IgD-negative memory B cell (primary cell): ENCODE measurements around the gene UCP3. TPM values are rescaled to one million over a fixed set of nuclear protein-coding genes. Genes with fewer than 3 reads are reported as not detected.
"Not testable (repeated sequence)": the region's sequence is repeated elsewhere in the genome, so short reads cannot be mapped to it uniquely, and the experiment has no call there.

Source experiments
- H3K27ac Mint-ChIP-seq, 3 donors: one replicate each; pipeline ENCODE4 v1.8.0; 2020 to 2022; ENCODE audit warnings: mild to moderate bottlenecking in 3 of 3, mixed read lengths in 3 of 3, moderate library complexity in 1 of 3
- H3K27me3 Mint-ChIP-seq: one replicate; pipeline ENCODE4 v1.8.0; 2021; ENCODE audit warnings: mixed read lengths
- H3K36me3 Mint-ChIP-seq: one replicate; pipeline ENCODE4 v1.8.0; 2020; ENCODE audit warnings: mild to moderate bottlenecking, mixed read lengths
- H3K4me1 Mint-ChIP-seq, 3 donors: one replicate each; pipeline ENCODE4 v1.8.0; 2020 to 2022; ENCODE audit warnings: mixed read lengths in 3 of 3, mild to moderate bottlenecking in 1 of 3
- H3K4me3 Mint-ChIP-seq, 4 donors: one replicate each; pipeline ENCODE4 v1.8.0; 2020 to 2022; ENCODE audit warnings: mild to moderate bottlenecking in 4 of 4, mixed read lengths in 4 of 4, moderate library complexity in 3 of 4
- H3K9me3 Mint-ChIP-seq, 3 donors: one replicate each; pipeline ENCODE4 v1.8.0; 2020 to 2021; ENCODE audit warnings: mixed read lengths in 3 of 3, mild to moderate bottlenecking in 1 of 3
- polyA plus RNA-seq: library from polyadenylated mRNA; unstranded; fragments of 300-500 nt; fragmentation: Illumina TruSeq; gene quantifications from one replicate; pipeline ENCODE4 v1.2.3, GENCODE V29; 2021

UCP3 gene
- polyA plus RNA-seq, 1 donor from 2014 or later: 0.19 TPM

DNA sequence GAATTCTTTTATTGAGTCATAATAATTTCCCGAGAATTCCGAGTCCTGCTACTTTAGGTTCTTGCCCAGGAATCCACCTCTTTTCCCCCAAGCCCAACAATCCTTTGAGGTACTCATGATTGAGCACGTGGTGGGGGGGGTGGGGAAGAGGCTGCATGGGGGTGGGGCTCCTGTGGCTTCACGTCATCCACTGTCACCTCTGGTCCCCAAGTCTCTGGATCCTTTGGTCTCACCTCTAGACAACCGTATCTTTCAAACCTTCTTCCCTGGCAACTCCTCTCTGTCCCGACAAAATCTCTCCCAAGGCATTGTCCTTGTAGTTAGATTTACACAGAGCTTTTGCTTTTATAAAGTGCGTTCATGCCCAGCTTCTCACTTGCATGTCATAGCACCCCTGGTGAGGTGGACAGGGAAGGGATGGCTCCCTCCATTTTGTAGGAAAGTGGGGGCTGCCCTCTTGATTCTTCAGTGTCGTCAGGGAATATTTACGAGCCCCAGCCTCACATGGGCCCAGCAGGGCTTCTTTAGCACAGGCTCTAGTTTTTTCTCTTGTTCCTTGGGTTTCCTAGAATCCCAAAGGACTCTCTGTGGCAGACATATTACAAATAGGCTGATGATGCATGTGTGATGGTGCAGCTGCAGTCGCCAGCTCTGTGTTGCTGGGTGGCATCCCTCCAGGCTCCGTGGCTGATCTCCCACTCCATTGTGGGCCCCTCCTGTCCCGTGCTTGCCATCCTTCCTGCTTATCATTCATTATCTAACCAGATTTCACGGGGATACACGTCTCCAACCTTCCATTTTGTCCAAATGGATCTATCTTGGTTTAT is 8.4 kb downstream of the UCP3 start:
- peaks cover 32 to 43% (median 43%) of the 10 kb centered on the region in 3 donors for H3K4me1 Mint-ChIP-seq

DNA sequence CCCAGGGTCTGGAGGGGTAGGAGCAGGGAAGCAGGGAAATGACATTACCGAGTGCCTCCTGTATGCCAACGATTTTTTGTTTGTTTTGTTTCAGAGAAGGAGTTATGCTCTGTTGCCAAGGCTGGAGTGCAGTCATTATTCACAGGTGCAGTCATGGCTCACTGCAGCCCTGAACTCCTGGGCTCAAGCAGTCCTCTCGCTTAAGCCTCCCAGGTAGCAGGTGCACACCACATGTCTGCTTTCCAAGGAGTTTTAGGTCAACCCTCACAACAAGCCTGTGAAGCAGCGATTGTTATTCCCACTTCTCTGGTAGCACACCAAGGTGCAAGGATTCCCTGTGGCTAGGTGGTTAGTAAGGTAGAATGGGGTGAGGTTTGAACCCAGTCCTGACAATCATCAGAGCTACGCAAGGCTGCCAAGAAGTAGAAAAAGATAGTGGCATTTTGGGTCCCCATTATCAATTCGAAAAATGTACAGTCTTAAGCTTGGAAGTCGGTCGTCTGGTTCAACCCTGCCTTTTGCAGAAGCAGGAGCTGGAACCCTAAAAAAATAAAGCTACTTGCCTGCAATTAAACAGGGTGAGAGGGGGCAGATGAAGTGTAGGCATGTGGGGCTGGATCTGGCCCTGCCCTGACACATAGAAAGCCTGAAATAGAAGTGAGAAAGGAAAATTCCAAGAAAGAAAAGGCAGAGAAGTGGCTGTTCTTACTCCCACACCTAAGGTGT is 9.1 kb downstream of the UCP3 start:
- peaks cover 33 to 45% (median 45%) of the 10 kb centered on the region in 3 donors for H3K4me1 Mint-ChIP-seq
- H3K27me3 Mint-ChIP-seq: no peaks in the 10 kb centered on the region
- H3K4me3 Mint-ChIP-seq: peak overlapping the region in 3 of 4 donors; percentile 56 to 87 (median 75)
- peak overlapping the region; percentile 89 to 92 (median 91) for H3K27ac Mint-ChIP-seq
- H3K36me3 Mint-ChIP-seq: peaks cover 2% of the 10 kb centered on the region
- peaks cover 0 to 3% (median 2%) of the 10 kb centered on the region in 3 donors for H3K9me3 Mint-ChIP-seq

More for the DNA sequence above, 8.4 kb downstream of the UCP3 start:
- no peaks in the 10 kb centered on the region for H3K27me3 Mint-ChIP-seq
- H3K9me3 Mint-ChIP-seq: peaks cover 0 to 3% (median 2%) of the 10 kb centered on the region in 3 donors
- H3K4me3 Mint-ChIP-seq: peak overlapping the region in 1 of 4 donors; percentile 75
- H3K27ac Mint-ChIP-seq: peak overlapping the region; percentile 89 to 92 (median 91)
- H3K36me3 Mint-ChIP-seq: peaks cover 5% of the 10 kb centered on the region

DNA sequence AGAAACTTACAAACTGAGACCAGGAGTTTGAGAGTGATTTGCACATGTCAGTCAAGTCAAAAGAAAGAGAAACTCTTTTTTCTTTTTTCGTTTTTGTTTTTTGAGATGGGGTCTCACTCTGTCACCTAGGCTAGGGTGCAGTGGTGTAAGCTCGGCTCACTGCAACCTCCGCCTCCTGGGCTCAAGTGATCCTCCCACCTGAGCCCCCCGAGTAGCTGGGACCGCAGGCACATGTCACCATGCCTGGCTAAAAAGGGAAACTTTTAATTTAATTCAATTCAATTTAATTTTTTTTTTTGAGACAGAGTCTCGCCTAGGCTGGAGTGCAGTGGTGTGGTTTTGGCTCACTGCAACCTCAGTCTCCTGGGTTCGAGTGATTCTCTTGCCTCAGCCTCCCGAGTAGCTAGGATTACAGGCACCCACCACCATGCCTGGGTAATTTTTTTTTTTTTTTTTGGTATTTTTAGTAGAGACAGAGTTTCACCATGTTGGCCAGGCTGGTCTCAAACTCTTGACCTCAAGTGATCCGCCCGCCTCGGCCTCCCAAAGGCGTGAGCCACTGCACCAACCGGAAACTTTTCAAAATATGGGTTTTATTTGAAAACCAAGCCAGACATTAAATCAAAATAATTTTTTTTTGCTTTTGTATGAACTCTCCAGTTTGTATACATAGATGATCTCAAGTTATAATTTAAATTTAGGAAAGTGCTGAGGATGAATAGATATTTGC is 9.9 kb downstream of the UCP3 start:
- peaks cover 34 to 48% (median 45%) of the 10 kb centered on the region in 3 donors for H3K4me1 Mint-ChIP-seq
- H3K36me3 Mint-ChIP-seq: peaks cover 2% of the 10 kb centered on the region
- H3K27ac Mint-ChIP-seq: peak overlapping the region; percentile 89 to 92 (median 91)
- H3K9me3 Mint-ChIP-seq: peaks cover 0 to 3% (median 2%) of the 10 kb centered on the region in 3 donors
- H3K27me3 Mint-ChIP-seq: no peaks in the 10 kb centered on the region
- H3K4me3 Mint-ChIP-seq: peak overlapping the region in 3 of 4 donors; percentile 56 to 87 (median 75)

DNA sequence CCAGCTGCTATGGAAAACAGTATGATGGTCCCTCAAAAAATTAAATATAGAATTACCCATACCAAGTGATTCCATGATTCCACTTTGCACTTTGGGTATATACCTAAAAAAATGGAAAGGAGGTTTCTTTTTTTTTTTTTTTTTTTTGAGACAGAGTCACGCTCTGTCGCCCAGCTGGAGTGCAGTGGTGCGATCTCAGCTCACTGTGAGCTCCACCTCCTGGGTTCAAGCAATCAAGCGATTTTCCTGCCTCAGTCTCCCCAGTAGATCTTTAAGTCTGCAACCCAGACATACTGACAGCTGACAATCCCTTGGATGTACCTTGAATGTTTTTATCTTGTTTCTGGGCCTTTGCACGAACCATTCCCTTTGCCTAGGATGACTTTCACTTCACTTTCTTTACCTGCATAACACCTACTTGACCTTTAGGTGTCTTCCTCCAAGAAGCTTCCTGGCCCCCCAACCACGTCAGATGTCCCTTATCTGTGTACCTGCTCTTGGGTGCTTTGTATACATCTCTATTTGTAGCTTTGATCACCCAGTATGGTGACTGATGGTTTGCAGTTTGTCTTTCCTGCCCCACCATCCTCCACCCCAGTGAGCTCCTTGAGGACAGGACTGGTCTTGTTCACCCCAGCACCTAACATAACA is 11.6 kb downstream of the UCP3 start:
- Mint-ChIP-seq H3K4me1 (peaks cover 35 to 53% (median 52%) of the 10 kb centered on the region in 3 donors), H3K36me3 (peaks cover 2% of the 10 kb centered on the region), H3K27me3 (no peaks in the 10 kb centered on the region), H3K4me3 (peak overlapping the region in 3 of 4 donors; percentile 27 to 86 (median 74)), H3K9me3 (peaks cover 0 to 3% (median 2%) of the 10 kb centered on the region in 3 donors), H3K27ac (peak overlapping the region; percentile 59 to 99 (median 96))

DNA sequence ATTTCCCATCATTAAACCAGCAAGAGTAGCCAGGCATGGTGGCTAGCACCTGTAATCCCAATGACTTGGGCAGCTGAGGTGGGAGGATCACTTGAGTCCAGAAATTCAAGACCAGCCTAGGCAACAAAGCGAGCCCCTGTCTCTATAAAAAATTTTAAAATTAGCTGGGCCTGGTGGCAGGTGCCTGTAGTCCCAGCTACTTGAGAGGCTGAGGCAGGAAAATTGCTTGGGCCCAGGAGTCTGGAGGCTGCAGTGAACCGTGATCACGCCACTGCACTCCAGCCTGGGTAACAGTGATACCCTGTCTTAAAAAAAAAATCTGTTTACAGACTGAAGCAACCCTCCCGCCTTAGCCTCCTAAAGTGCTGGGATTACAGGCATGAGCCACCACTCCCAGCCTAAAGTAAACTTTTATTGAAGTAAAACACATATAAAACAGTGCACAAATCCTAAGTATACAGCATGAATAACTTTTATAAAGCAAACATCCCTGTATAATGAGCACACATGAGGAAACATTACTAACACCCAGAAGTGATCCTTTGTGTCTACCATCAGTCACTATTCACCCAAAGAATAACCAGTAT is 12.6 kb downstream of the UCP3 start:
- Mint-ChIP-seq H3K4me1 (peaks cover 45 to 61% (median 60%) of the 10 kb centered on the region in 3 donors), H3K9me3 (peaks cover 0 to 3% (median 0%) of the 10 kb centered on the region in 3 donors), H3K27ac (peak overlapping the region; percentile 96 to 99 (median 99)), H3K27me3 (no peaks in the 10 kb centered on the region), H3K4me3 (peak overlapping the region; percentile 26 to 89 (median 79)), H3K36me3 (peaks cover 2% of the 10 kb centered on the region)

DNA sequence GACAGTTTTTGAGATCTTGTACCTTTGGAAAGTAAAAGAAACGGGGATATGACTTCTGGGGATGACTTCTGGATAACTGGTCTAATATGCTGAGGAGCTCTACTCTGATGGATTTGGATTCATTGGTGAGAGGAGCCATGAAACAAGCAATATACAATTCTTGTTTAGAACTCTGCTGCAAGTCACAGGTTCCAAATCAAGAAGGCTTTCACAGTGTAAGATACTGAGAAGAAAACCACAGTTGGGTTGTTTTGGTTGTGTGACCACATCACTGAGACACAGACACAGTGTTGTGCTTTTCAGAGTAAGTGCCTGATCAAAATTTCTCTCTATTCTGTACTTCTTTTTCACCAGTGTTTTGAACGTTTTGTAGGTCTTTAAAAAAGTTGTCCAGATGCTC is 13.2 kb downstream of the UCP3 start:
- Mint-ChIP-seq H3K4me3 (peak overlapping the region; percentile 26 to 89 (median 76)), H3K27me3 (no peaks in the 10 kb centered on the region), H3K36me3 (peaks cover 2% of the 10 kb centered on the region), H3K4me1 (peaks cover 50 to 65% (median 62%) of the 10 kb centered on the region in 3 donors), H3K9me3 (peaks cover 0 to 2% (median 0%) of the 10 kb centered on the region in 3 donors), H3K27ac (peak overlapping the region; percentile 96 to 99 (median 99))

DNA sequence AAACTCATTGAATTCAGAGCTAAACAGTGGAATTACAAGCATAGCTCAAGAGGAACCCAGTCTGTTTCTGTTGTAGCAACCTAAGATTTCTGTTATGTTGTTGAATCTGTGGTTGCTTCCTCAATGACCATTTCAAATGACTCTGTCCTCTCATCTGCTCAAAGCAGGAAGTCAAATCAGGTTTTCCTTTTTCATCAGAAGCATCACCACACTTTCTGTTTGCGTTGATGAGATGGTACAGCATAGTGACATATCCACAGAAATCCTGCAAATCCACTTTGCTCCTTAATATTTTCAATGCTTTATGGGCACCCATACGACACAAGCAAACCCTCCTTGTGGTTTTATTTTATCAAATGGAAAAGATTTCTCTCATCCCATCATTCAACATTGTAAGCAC is 13.6 kb downstream of the UCP3 start:
- peaks cover 54 to 64% (median 62%) of the 10 kb centered on the region in 3 donors for H3K4me1 Mint-ChIP-seq
- peak overlapping the region; percentile 96 to 99 (median 99) for H3K27ac Mint-ChIP-seq

DNA sequence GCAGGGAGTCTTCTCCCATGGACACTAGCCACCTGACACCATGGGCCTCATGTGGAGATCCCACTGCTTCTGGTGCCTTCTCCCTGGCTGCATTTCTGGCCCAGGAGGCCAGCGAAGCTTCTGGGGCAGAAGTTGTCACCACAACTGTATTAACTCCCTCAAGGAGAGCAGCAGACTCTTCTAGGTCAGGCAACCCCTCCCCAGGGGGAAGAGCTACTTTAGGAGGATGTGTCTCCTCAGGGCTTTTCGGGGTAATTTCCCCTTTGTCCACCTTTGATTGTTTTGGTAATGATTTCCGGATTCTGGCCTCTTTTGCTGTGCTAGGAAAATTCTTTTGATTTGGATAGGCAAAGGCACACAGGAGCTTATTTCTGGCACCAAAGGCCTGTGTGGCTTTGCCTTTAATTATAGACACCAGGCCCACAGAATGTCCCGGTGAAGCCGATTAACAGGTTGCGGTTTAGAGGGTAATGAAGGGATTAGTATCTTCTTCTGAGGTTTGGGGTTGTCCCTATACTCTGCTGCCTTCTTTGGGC is 17.3 kb downstream of the UCP3 start:
- Mint-ChIP-seq H3K9me3 (no peaks in the 10 kb centered on the region), H3K27me3 (no peaks in the 10 kb centered on the region), H3K27ac (peak overlapping the region; percentile 38 to 91 (median 86)), H3K36me3 (no peaks in the 10 kb centered on the region), H3K4me1 (peaks cover 40 to 50% (median 45%) of the 10 kb centered on the region in 3 donors), H3K4me3 (peak overlapping the region in 3 of 4 donors; percentile 54 to 91 (median 72))

More for the DNA sequence above, 13.6 kb downstream of the UCP3 start:
- Mint-ChIP-seq H3K9me3 (peaks cover 0 to 2% (median 0%) of the 10 kb centered on the region in 3 donors), H3K27me3 (no peaks in the 10 kb centered on the region), H3K36me3 (no peaks in the 10 kb centered on the region), H3K4me3 (peak overlapping the region; percentile 26 to 89 (median 76))

DNA sequence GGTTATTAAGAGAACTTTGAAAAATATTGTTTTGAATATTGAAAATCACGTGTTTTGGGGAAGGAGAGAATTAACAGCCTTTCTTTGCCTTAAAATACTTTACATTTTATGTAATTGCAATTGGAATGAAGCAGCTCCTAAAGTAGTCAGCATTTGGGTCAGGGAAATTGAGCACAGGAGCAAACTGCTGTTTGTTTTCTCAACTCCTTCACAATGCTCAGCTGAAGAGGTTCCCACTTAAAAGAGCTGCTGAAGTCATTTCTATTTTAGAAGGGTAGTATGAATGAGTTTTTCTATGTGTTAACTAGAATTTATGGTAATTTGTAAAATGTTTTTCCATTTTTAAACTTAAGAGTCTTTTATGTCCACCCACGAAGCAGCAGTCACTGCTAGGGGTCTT is 18.2 kb downstream of the UCP3 start:
- no peaks in the 10 kb centered on the region for H3K27me3 Mint-ChIP-seq
- H3K27ac Mint-ChIP-seq: peak overlapping the region in 1 of 3 donors; percentile 91
- H3K36me3 Mint-ChIP-seq: no peaks in the 10 kb centered on the region
- H3K9me3 Mint-ChIP-seq: no peaks in the 10 kb centered on the region
- H3K4me3 Mint-ChIP-seq: peak overlapping the region in 2 of 4 donors; percentile 54 to 91
- peaks cover 35 to 46% (median 42%) of the 10 kb centered on the region in 3 donors for H3K4me1 Mint-ChIP-seq

DNA sequence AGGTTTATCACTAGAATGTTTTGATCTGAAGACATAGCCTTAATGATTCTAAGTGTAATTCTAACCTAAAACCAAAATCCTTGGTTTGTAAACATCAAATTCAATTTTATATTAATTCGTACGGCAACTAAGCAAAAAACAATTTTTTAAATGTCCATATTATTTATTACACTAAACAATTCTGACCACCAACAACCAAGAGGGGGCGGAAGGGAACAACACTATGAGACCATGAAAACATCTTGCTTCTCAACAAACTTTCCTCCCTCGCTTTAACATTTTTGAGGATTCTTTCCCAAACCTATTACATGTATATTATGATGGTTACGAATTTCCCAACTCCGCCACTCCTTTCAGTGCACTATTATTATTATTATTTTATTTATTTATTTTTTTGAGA is 19.7 kb downstream of the UCP3 start:
- peak overlapping the region in 1 of 3 donors; percentile 64 for H3K27ac Mint-ChIP-seq
- no peaks in the 10 kb centered on the region for H3K27me3 Mint-ChIP-seq
- H3K9me3 Mint-ChIP-seq: no peaks in the 10 kb centered on the region
- H3K4me3 Mint-ChIP-seq: peak overlapping the region in 1 of 4 donors; percentile 69
- no peaks in the 10 kb centered on the region for H3K36me3 Mint-ChIP-seq
- H3K4me1 Mint-ChIP-seq: peaks cover 25 to 35% (median 29%) of the 10 kb centered on the region in 3 donors

DNA sequence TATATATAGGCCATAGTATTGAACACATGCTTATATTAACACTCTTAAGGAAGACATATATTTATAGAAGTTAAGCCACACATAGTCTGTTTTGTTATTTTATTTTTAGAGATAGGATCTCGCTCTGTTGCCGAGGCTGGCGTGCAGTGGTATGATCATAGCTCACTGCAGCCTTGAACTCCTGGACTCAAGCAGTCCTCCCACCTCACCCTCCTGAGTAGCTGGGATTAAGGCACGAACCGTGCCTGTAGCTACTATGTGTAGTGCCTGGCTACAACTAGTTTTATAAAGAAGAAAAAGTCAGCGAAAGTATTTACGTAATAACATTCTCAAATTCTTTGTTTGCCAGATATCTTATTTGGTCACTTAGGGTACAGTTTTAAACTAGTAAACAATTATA is 20.7 kb downstream of the UCP3 start:
- peaks cover 29 to 41% (median 33%) of the 10 kb centered on the region in 3 donors for H3K4me1 Mint-ChIP-seq

DNA sequence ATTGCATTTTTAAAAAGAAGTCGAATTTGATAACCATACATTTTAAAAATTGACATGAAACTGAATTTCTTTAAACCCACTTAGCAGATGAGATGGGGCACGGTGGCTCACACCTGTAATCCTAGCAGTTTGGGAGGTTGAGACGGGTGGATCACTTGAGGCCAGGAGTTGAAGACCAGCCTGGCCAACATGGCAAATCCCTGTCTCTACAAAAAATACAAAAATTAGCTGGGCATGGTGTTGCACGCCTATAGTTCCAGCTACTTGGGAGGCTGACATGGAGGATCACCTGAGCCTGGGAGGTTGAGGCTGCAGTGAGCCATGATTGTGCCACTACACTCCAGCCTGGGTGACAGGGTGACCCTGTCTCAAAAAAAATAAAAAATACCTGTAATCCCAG is 23.2 kb downstream of the UCP3 start:
- H3K4me3 Mint-ChIP-seq: peak overlapping the region in 1 of 4 donors; percentile 41
- H3K36me3 Mint-ChIP-seq: peaks cover 13% of the 10 kb centered on the region
- H3K27ac Mint-ChIP-seq: peak overlapping the region in 1 of 3 donors; percentile 49
- not testable (repeated sequence) for H3K27me3 Mint-ChIP-seq, H3K9me3 Mint-ChIP-seq
- peaks cover 13 to 19% (median 13%) of the 10 kb centered on the region in 3 donors for H3K4me1 Mint-ChIP-seq

More for the DNA sequence above, 20.7 kb downstream of the UCP3 start:
- no peaks in the 10 kb centered on the region for H3K9me3 Mint-ChIP-seq
- H3K4me3 Mint-ChIP-seq: no peak overlapping the region
- no peaks in the 10 kb centered on the region for H3K36me3 Mint-ChIP-seq
- no peak overlapping the region for H3K27ac Mint-ChIP-seq
- no peaks in the 10 kb centered on the region for H3K27me3 Mint-ChIP-seq

DNA sequence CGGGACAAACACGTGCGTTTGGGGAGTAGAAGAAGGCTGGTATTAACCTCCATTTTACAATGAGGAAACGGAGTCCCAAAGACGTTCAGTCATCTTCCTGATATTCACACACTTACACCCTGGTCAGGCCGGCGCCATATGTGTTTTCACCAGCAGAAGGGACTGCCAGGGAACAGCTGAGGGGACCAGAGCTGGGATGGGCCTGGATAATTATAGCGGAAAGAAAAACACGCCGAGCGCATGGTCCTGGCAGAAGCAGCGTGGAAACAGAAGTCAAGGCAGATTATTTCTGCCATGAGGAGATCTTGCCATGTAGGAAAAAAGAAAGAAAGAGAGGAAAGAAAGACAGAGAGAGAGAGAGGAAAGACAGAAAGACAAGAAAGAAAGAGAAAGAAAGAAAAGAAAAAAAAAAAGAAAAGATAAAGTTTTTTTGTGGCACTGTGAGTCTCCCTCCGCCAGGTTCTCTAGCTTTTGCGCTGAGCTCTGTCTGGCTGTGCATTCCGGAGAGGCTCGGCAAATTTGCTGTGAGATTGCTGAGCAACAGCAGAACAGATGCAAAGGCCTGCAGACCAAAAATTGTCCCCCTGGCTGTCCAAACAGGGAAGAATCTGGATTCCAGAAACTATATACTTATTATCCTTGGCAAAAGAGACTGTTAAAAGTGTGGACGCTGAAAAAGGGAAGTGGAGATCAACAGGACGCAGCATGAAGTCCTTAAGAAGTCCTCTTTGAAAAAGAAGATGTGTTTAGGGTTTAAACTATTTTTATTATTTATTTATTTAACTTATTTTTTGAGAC is 24.9 kb downstream of the UCP3 start:
- Mint-ChIP-seq H3K36me3 (peaks cover 18% of the 10 kb centered on the region), H3K4me1 (peaks cover 21 to 24% (median 22%) of the 10 kb centered on the region in 3 donors), H3K27ac (peak overlapping the region; percentile 93 to 100 (median 100)), H3K4me3 (peak overlapping the region; percentile 90 to 100 (median 100)), H3K9me3 (no peaks in the 10 kb centered on the region), H3K27me3 (peaks cover 2% of the 10 kb centered on the region)
